Endothelial cell of umbilical vein (primary cell): ENCODE data around the gene SMC6. TPM values are rescaled to one million over a fixed set of nuclear protein-coding genes. Genes with fewer than 3 reads are reported as not detected.

Experiments used
- BruUV-seq: library from RNA; stranded (reverse); fragments of 400-500 nt; replicated peaks from 2 replicates; lab custom pipeline; 2021; lab: Mats Ljungman, UMichigan
- CTCF ChIA-PET: fragments of 300-600, 350-600 bp; sonication (Branson Sonifier 250); formaldehyde crosslinking; loops from one replicate; lab custom pipeline; 2021; ENCODE audit warnings: antibody characterized with exemption, inconsistent platforms; lab: Charles Lee
- POLR2A ChIA-PET: fragments of 300-600, 350-600 bp; sonication (Branson Sonifier 250); formaldehyde crosslinking; loops from one replicate; lab custom pipeline; 2021; ENCODE audit warnings: antibody characterized with exemption, inconsistent platforms; lab: Charles Lee
- DNase-seq: peaks from one replicate; pipeline ENCODE4 v3.0.0-alpha.2; 2011; ENCODE audit warnings: low read depth, low spot score
- FAIRE-seq: peaks from 2 replicates; lab custom pipeline; 2011; peaks lifted over from hg19 to GRCh38; lab: Jason Lieb, UNC
- H2AFZ ChIP-seq: 2 replicates; pipeline ENCODE4 v1.6.0; 2012; ENCODE audit warnings: low read depth, low read length, control low read depth, inconsistent platforms
- H3K27ac ChIP-seq: 2 replicates; pipeline ENCODE4 v1.5.1; 2011; ENCODE audit warnings: low read depth, mild to moderate bottlenecking, control low read depth, low read length, moderate library complexity; ENCODE audit not compliant: insufficient read depth
- H3K27me3 ChIP-seq, 2 experiments: 2 replicates each; pipeline versions ENCODE4 v1.6.0 to v1.6.1; 2011; ENCODE audit warnings: low read length in 2 of 2, mixed read lengths in 1 of 2; ENCODE audit not compliant: control insufficient read depth in 2 of 2, insufficient read depth in 2 of 2
- H3K36me3 ChIP-seq, 2 experiments: 2 replicates in 1 of 2; 3 replicates in 1 of 2; pipeline ENCODE4 v1.5.1; 2011; ENCODE audit warnings: low read length in 2 of 2, mild to moderate bottlenecking in 1 of 2, moderate library complexity in 1 of 2; ENCODE audit not compliant: control insufficient read depth in 2 of 2, insufficient read depth in 2 of 2; ENCODE audit errors: extremely low read depth in 1 of 2
- H3K4me1 ChIP-seq: 3 replicates; pipeline ENCODE4 v1.5.1; 2011; ENCODE audit warnings: mild to moderate bottlenecking, low read length; ENCODE audit not compliant: control insufficient read depth, insufficient read depth; ENCODE audit errors: extremely low read depth
- H3K4me2 ChIP-seq: 2 replicates; pipeline ENCODE4 v1.6.1; 2011; ENCODE audit warnings: low read length, control low read depth, mixed read lengths; ENCODE audit not compliant: insufficient read depth
- H3K4me3 ChIP-seq, 3 experiments: fragments of 200-600 bp in 1 of 3; sonication (generic), shearing (Covaris generic) in 1 of 3; replicated peaks in 1 of 3; 2 replicates each; pipeline ENCODE4 v1.5.1; 2011 to 2016; ENCODE audit warnings: control low read depth in 3 of 3, low read length in 3 of 3, mild to moderate bottlenecking in 2 of 3, inconsistent platforms in 1 of 3, low read depth in 1 of 3, moderate library complexity in 1 of 3; ENCODE audit not compliant: insufficient read depth in 1 of 3
- H3K79me2 ChIP-seq: 2 replicates; pipeline ENCODE4 v1.6.0; 2012; ENCODE audit warnings: low read length, inconsistent platforms; ENCODE audit not compliant: control insufficient read depth, insufficient read depth
- H3K9ac ChIP-seq: replicated peaks from 2 replicates; pipeline ENCODE3; 2011; ENCODE audit warnings: low read length, control low read depth; ENCODE audit not compliant: insufficient read depth; ENCODE audit errors: extremely low read depth
- H3K9me1 ChIP-seq: replicated peaks from 3 replicates; pipeline ENCODE4 v1.6.0; 2011; ENCODE audit warnings: mild to moderate bottlenecking, low read length; ENCODE audit not compliant: control insufficient read depth, insufficient read depth; ENCODE audit errors: extremely low read depth
- H3K9me3 ChIP-seq: replicated peaks from 2 replicates; pipeline ENCODE4 v1.5.1; 2012; ENCODE audit warnings: low read length, inconsistent platforms; ENCODE audit not compliant: control insufficient read depth, insufficient read depth
- H4K20me1 ChIP-seq: replicated peaks from 2 replicates; pipeline ENCODE3; 2011; ENCODE audit warnings: mild to moderate bottlenecking, low read length; ENCODE audit not compliant: control insufficient read depth, insufficient read depth; ENCODE audit errors: extremely low read depth
- CTCF ChIP-seq, 2 donors: IDR thresholded peaks; 1 replicate in 1 of 2; 2 replicates in 1 of 2; pipeline ENCODE4 v1.5.1; 2011; ENCODE audit warnings: low read length in 2 of 2, mild to moderate bottlenecking in 2 of 2, moderate library complexity in 2 of 2, control low read depth in 1 of 2, inconsistent platforms in 1 of 2, low read depth in 1 of 2; ENCODE audit not compliant: insufficient read depth in 1 of 2; ENCODE audit errors: extremely low read depth in 1 of 2
- EZH2 ChIP-seq: IDR thresholded peaks from 2 replicates; pipeline ENCODE4 v1.6.1; 2012; ENCODE audit warnings: borderline replicate concordance, low read depth, mild to moderate bottlenecking, moderate library complexity, low read length, inconsistent platforms; ENCODE audit not compliant: severe bottlenecking
- FOS ChIP-seq: IDR thresholded peaks from 2 replicates; pipeline ENCODE4 v1.6.1; 2011; ENCODE audit warnings: mild to moderate bottlenecking, low read length, moderate library complexity, borderline replicate concordance; ENCODE audit not compliant: insufficient read depth
- GATA2 ChIP-seq: IDR thresholded peaks from 2 replicates; pipeline ENCODE4 v1.7.0; 2011; ENCODE audit warnings: low read depth, mild to moderate bottlenecking, moderate library complexity, mixed read lengths, low read length; ENCODE audit not compliant: insufficient read length, insufficient read depth
- JUN ChIP-seq: IDR thresholded peaks from 2 replicates; pipeline ENCODE4 v1.6.1; 2011; ENCODE audit warnings: borderline replicate concordance, low read depth; ENCODE audit not compliant: insufficient read length, insufficient read depth
- MYC ChIP-seq: IDR thresholded peaks from one replicate; pipeline ENCODE4 v1.6.1; 2011; ENCODE audit warnings: mild to moderate bottlenecking, low read depth, low read length
- POLR2AphosphoS5 ChIP-seq: IDR thresholded peaks from 2 replicates; pipeline ENCODE4 v1.6.1; 2012; ENCODE audit warnings: low read depth, mild to moderate bottlenecking, control low read depth, low read length, moderate library complexity; ENCODE audit not compliant: insufficient read depth
- dilution Hi-C: fragments of 300-500 bp; cut with MboI; formaldehyde crosslinking; loops from one replicate; pipeline ENCODE4 v1.15.0; 2019; ENCODE audit warnings: low sequenced_read_pairs; ENCODE audit not compliant: extremely low pct_ligation_motif_present
- intact Hi-C: fragments of 100-400 bp; cut with micrococcal nuclease; formaldehyde crosslinking; loops from one replicate; pipeline ENCODE4 v1.10.0; 2022
- polyA plus RNA-seq, 4 experiments: library from polyadenylated mRNA; depleted of rRNA in 3 of 4; stranded (reverse) in 3 of 4; unstranded in 1 of 4; fragments of >200 nt; gene quantifications; 2 replicates each; pipeline versions ENCODE4 v1.2.1 to v1.2.3, GENCODE V29; 2011 to 2012; ENCODE audit warnings: missing spikeins in 1 of 4
- total RNA-seq: library from RNA; stranded (reverse); gene quantifications from 2 replicates; pipeline ENCODE4 v1.2.3, GENCODE V29; 2021

Gene SMC6
- total and polyA plus RNA-seq, 2 donors (not counting 3 experiments of a cell fraction or from before 2014, with no cell fraction given) = 7.7 to 38.3 TPM

- H3K36me3 ChIP-seq = no peaks in the 10 kb centered on the region
- no peak overlapping the region for H2AFZ ChIP-seq
- no peaks in the 10 kb centered on the region for H3K79me2 ChIP-seq
- peak; percentile 7 for DNase-seq
- no TSS peak for BruUV-seq
- intact Hi-C loops = no loop called here
- FAIRE-seq = no peak
- H3K4me3 ChIP-seq = no peak overlapping the region
- no peak for TF ChIP-seq MYC
- TF ChIP-seq GATA2 = no peak
- TF ChIP-seq EZH2 = no peak
- peak; percentile 34 for TF ChIP-seq FOS
- TF ChIP-seq CTCF (IDR thresholded peaks at IDR 0.05; ENCODE audit: extremely low read depth in 1 of 2, insufficient read depth in 1 of 2, low read depth in 1 of 2, low read length in 2 of 2) = no peak
- no peak for TF ChIP-seq POLR2AphosphoS5
- TF ChIP-seq JUN = peak; percentile 21
- no peaks in the 10 kb centered on the region for H3K9me1 ChIP-seq
- CTCF ChIA-PET = interaction anchor here (1.3 kb wide), 1 partner anchor 51 kb away, joined by 3 read pairs; no protein-coding TSS in a partner anchor
- no peaks in the 10 kb centered on the region for H3K9me3 ChIP-seq
- H4K20me1 ChIP-seq = no peaks in the 10 kb centered on the region
- no peaks in the 10 kb centered on the region for H3K4me1 ChIP-seq
- H3K27me3 ChIP-seq = no peaks in the 10 kb centered on the region
- H3K9ac ChIP-seq = no peak overlapping the region
- POLR2A ChIA-PET = no interaction called here
- dilution Hi-C loops = no loop called here
- no peak overlapping the region for H3K4me2 ChIP-seq
- H3K27ac ChIP-seq = no peak overlapping the region
Measured at GRCh38 chr2:17620841-17621240, 132.8 kb downstream of the SMC6 start.
